MM.1S (cell line): ENCODE data around the gene SLC38A3.

ENCODE experiments used
- EZH2 ChIP-seq: fragments of 300-600 bp; sonication (generic); optimal IDR thresholded peaks from 2 replicates; pipeline ENCODE3; 2017; ENCODE audit warnings: low read depth, mild to moderate bottlenecking, antibody characterized with exemption, low read length, mixed read lengths
- TF ChIP-seq, protein P1 (sequence below): fragments of 300-600 bp; sonication (generic); IDR thresholded peaks from 2 replicates; pipeline ENCODE4 v1.5.1; 2016; ENCODE audit warnings: antibody characterized with exemption, low read length, mixed read lengths

GRCh38 chr3:50174517-50174895, 30.6 kb upstream of the SLC38A3 start:
- TF ChIP-seq, protein P1, sequence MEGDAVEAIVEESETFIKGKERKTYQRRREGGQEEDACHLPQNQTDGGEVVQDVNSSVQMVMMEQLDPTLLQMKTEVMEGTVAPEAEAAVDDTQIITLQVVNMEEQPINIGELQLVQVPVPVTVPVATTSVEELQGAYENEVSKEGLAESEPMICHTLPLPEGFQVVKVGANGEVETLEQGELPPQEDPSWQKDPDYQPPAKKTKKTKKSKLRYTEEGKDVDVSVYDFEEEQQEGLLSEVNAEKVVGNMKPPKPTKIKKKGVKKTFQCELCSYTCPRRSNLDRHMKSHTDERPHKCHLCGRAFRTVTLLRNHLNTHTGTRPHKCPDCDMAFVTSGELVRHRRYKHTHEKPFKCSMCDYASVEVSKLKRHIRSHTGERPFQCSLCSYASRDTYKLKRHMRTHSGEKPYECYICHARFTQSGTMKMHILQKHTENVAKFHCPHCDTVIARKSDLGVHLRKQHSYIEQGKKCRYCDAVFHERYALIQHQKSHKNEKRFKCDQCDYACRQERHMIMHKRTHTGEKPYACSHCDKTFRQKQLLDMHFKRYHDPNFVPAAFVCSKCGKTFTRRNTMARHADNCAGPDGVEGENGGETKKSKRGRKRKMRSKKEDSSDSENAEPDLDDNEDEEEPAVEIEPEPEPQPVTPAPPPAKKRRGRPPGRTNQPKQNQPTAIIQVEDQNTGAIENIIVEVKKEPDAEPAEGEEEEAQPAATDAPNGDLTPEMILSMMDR: no peak
- TF ChIP-seq EZH2: no peak
